K562 (cell line): Measurements from ENCODE around the gene MBD4. TPM values are rescaled to one million over a fixed set of nuclear protein-coding genes. Genes with fewer than 3 reads are reported as not detected.

Source experiments
- AFF1 ChIP-seq, 2 experiments: fragments of 450-650 bp; IDR thresholded peaks; 2 replicates each; pipeline ENCODE4 v1.6.1; 2018; ENCODE audit warnings: mild to moderate bottlenecking in 2 of 2, low read depth in 1 of 2; ENCODE audit not compliant: partially characterized antibody in 2 of 2
- CC2D1A ChIP-seq: fragments of 450-650 bp; IDR thresholded peaks from 2 replicates; pipeline ENCODE4 v1.6.1; 2017; ENCODE audit warnings: mild to moderate bottlenecking
- MYNN ChIP-seq, 2 experiments: sonication (generic); formaldehyde crosslinking in 1 of 2; IDR thresholded peaks; 2 replicates each; pipeline versions ENCODE4 v1.5.0 to v1.6.1; 2016 to 2020; ENCODE audit warnings: antibody characterized with exemption in 1 of 2, missing genetic modification reagents in 1 of 2
- NR4A1 ChIP-seq, 2 experiments: fragments of 250-450 bp in 1 of 2; fragments of 450-650 bp in 1 of 2; sonication (Bioruptor Pico) in 1 of 2; IDR thresholded peaks; 2 replicates each; pipeline versions ENCODE4 v1.4.0 to v1.6.1; 2016 to 2020; ENCODE audit warnings: mild to moderate bottlenecking in 2 of 2, missing compliant biosample characterization in 1 of 2, missing genetic modification characterization in 1 of 2, moderate library complexity in 1 of 2
- RCOR1 ChIP-seq, 2 experiments: IDR thresholded peaks; 2 replicates each; pipeline ENCODE4 v1.6.1; 2012; ENCODE audit warnings: low read depth in 2 of 2, low read length in 2 of 2, borderline replicate concordance in 1 of 2, improper control_type of control experiment in 1 of 2
- REST ChIP-seq, 2 experiments: fragments of 450-650 bp; formaldehyde crosslinking in 1 of 2; IDR thresholded peaks; 2 replicates each; pipeline versions ENCODE4 v1.4.0 to v1.6.1; 2014 to 2020; ENCODE audit warnings: mild to moderate bottlenecking in 2 of 2, borderline replicate concordance in 1 of 2, low read depth in 1 of 2
- STAT5A ChIP-seq: IDR thresholded peaks from 2 replicates; pipeline ENCODE4 v1.6.1; 2012; ENCODE audit warnings: low read length, inconsistent platforms, borderline replicate concordance
- ZBTB7A ChIP-seq: IDR thresholded peaks from 2 replicates; pipeline ENCODE4 v1.6.1; 2011; ENCODE audit warnings: low read depth, mild to moderate bottlenecking, low read length, moderate library complexity, borderline replicate concordance; ENCODE audit not compliant: control insufficient read depth
- ZNF280B ChIP-seq: fragments of 250-450 bp; sonication (Bioruptor Pico); IDR thresholded peaks from 2 replicates; pipeline ENCODE4 v1.5.1; 2021; ENCODE audit warnings: mild to moderate bottlenecking
- ZNF512 ChIP-seq: IDR thresholded peaks from 2 replicates; pipeline ENCODE4 v1.6.1; 2016; ENCODE audit warnings: missing genetic modification characterization, missing compliant biosample characterization
- polyA plus RNA-seq, 8 experiments: library from polyadenylated mRNA; depleted of rRNA in 4 of 8; stranded (reverse) in 5 of 8; unstranded in 3 of 8; fragments of >200 nt; fragmentation: Nextera tagmentation in 2 of 8; fragmentation: Illumina TruSeq in 1 of 8; extraction: Ambion mirVana in 2 of 8; extraction: Trizol in 1 of 8; gene quantifications; 2 replicates each; pipeline versions ENCODE4 v1.2.1 to v1.2.3, GENCODE V29; 2011 to 2014; ENCODE audit warnings: inconsistent platforms in 1 of 8, missing spikeins in 1 of 8
- total RNA-seq, 7 experiments: library from RNA; depleted of rRNA in 6 of 7; stranded (reverse); fragments of >200 nt in 6 of 7; fragmentation: Illumina TruSeq in 2 of 7; extraction: Trizol in 2 of 7; gene quantifications; 2 replicates each; pipeline versions ENCODE4 v1.2.1 to v1.2.3, GENCODE V29; 2011 to 2021; ENCODE audit warnings: low replicate concordance in 1 of 7

MBD4 gene
- total and polyA plus RNA-seq, 9 of the 15 experiments (the other 6 are each of a cell fraction or from before 2014, with no cell fraction given): 13.3 to 63.9 (median 39.0) TPM

- TF ChIP-seq ZNF512 (tag): no peak
- peak in 1 of 2 experiments; percentile 40; a peak in 1 of 4 replicates for TF ChIP-seq RCOR1 (IDR thresholded peaks at IDR 0.05; ENCODE audit: borderline replicate concordance in 1 of 2, low read depth in 2 of 2, low read length in 2 of 2)
- no peak for TF ChIP-seq AFF1 (IDR thresholded peaks at IDR 0.05; ENCODE audit: low read depth in 1 of 2, partially characterized antibody in 2 of 2)
- TF ChIP-seq NR4A1 (CRISPR knock-in tag; IDR thresholded peaks at IDR 0.05): no peak
- TF ChIP-seq NR4A1 (tag; IDR thresholded peaks at IDR 0.05): no peak
- 0 out of 2 replicates have a peak, but pooled peaks have one; percentile 37 for TF ChIP-seq ZBTB7A
- TF ChIP-seq MYNN (IDR thresholded peaks at IDR 0.05): no peak
- no peak for TF ChIP-seq MYNN (CRISPR knock-in tag; IDR thresholded peaks at IDR 0.05)
- peak; percentile 62; the same call in 1 of the 2 replicates for TF ChIP-seq REST (IDR thresholded peaks at IDR 0.05; ENCODE audit: borderline replicate concordance)
- no peak for TF ChIP-seq REST (CRISPR knock-in tag; IDR thresholded peaks at IDR 0.05; ENCODE audit: low read depth)
- TF ChIP-seq ZNF280B (CRISPR knock-in tag): no peak
- no peak for TF ChIP-seq CC2D1A
- TF ChIP-seq STAT5A: no peak
Measured at GRCh38 chr3:129383292-129383860, 56.4 kb downstream of the MBD4 start (continued).
